GM12873 (cell line): ENCODE measurements around the gene CCL16.
A peak's percentile ranks its signal among the peaks of the same experiment; 100 is the strongest.

Experiments used
- CTCF ChIP-seq: IDR thresholded peaks from 2 replicates; pipeline ENCODE4 v1.5.1; 2012; ENCODE audit warnings: low read depth, mild to moderate bottlenecking, moderate library complexity, low read length, control low read depth; ENCODE audit not compliant: insufficient read depth; ENCODE audit errors: missing control alignments

CCL16 gene

GRCh38 chr17:35982409-35983191 is 1.3 kb upstream of the CCL16 start:
- no peak for TF ChIP-seq CTCF

GRCh38 chr17:35981908-35982330 is 622 bp upstream of the CCL16 start:
- TF ChIP-seq CTCF: peak; percentile 57

GRCh38 chr17:35978346-35978745 is 3.0 kb downstream of the CCL16 start:
- TF ChIP-seq CTCF: no peak

GRCh38 chr17:35977509-35977908 is 3.8 kb downstream of the CCL16 start:
- no peak for TF ChIP-seq CTCF

GRCh38 chr17:35973333-35974260 is 7.7 kb downstream of the CCL16 start:
- TF ChIP-seq CTCF: no peak

- TF ChIP-seq CTCF: no peak
Observed at GRCh38 chr17:35972945-35973332, 8.4 kb downstream of the CCL16 start.

- TF ChIP-seq CTCF: no peak
Observed at GRCh38 chr17:35972535-35972934, 8.8 kb downstream of the CCL16 start.
